Type B pancreatic cell (in vitro differentiated cells): Measurements from ENCODE around the gene COLQ. TPM values are rescaled to one million over a fixed set of nuclear protein-coding genes. Genes with fewer than 3 reads are reported as not detected.
"Not testable (repeated sequence)": the region's sequence is repeated elsewhere in the genome, so short reads cannot be mapped to it uniquely, and the experiment has no call there.

Experiments used
- DNase-seq: peaks from one replicate; pipeline ENCODE4 v3.0.0; 2021; ENCODE audit warnings: mixed read lengths; ENCODE audit not compliant: unreplicated experiment; ENCODE audit errors: extremely low spot score
- H3K27ac Mint-ChIP-seq: 2 replicates; pipeline ENCODE4 v1.8.0; 2021; ENCODE audit warnings: mild to moderate bottlenecking, mixed read lengths
- H3K27me3 Mint-ChIP-seq: 2 replicates; pipeline ENCODE4 v1.8.0; 2021; ENCODE audit warnings: mixed read lengths
- H3K36me3 Mint-ChIP-seq: 2 replicates; pipeline ENCODE4 v1.8.0; 2021; ENCODE audit warnings: mixed read lengths
- H3K4me1 Mint-ChIP-seq: one replicate; pipeline ENCODE4 v1.8.0; 2021; ENCODE audit warnings: mixed read lengths; ENCODE audit not compliant: unreplicated experiment
- H3K4me3 Mint-ChIP-seq: 2 replicates; pipeline ENCODE4 v1.8.0; 2021; ENCODE audit warnings: mild to moderate bottlenecking, mixed read lengths
- H3K9me3 Mint-ChIP-seq: 2 replicates; pipeline ENCODE4 v1.8.0; 2021; ENCODE audit warnings: mixed read lengths
- CTCF ChIP-seq: fragments of 200-600 bp; sonication (generic); conservative IDR thresholded peaks from 2 replicates; pipeline ENCODE4 v1.5.0; 2021; ENCODE audit warnings: antibody characterized with exemption, mild to moderate bottlenecking
- total RNA-seq: library from RNA; stranded (reverse); gene quantifications from 2 replicates; pipeline ENCODE4 v1.2.1, GENCODE V29; 2021; ENCODE audit warnings: low replicate concordance

Gene COLQ
- total RNA-seq, 1 donor from 2014 or later: 4.1 TPM

- peaks cover 6% of the 10 kb centered on the region for H3K36me3 Mint-ChIP-seq
- no peaks in the 10 kb centered on the region for H3K9me3 Mint-ChIP-seq
- DNase-seq: no peak
- peaks cover 14% of the 10 kb centered on the region for H3K4me1 Mint-ChIP-seq
- H3K4me3 Mint-ChIP-seq: no peak overlapping the region
- H3K27me3 Mint-ChIP-seq: no peaks in the 10 kb centered on the region
- TF ChIP-seq CTCF: no peak
- no peak overlapping the region for H3K27ac Mint-ChIP-seq
Observed at GRCh38 chr3:15491143-15491542, 30.4 kb downstream of the COLQ start.

GRCh38 chr3:15490158-15490557, 31.3 kb downstream of the COLQ start:
- Mint-ChIP-seq H3K4me1 (peaks cover 4% of the 10 kb centered on the region), H3K27ac (no peak overlapping the region), H3K27me3 (no peaks in the 10 kb centered on the region), H3K36me3 (peaks cover 6% of the 10 kb centered on the region), H3K9me3 (no peaks in the 10 kb centered on the region), H3K4me3 (no peak overlapping the region)
- TF ChIP-seq CTCF: no peak
- no peak for DNase-seq

GRCh38 chr3:15488002-15488401, 33.5 kb downstream of the COLQ start:
- Mint-ChIP-seq H3K9me3 (no peaks in the 10 kb centered on the region), H3K27me3 (no peaks in the 10 kb centered on the region), H3K4me1 (no peaks in the 10 kb centered on the region), H3K36me3 (peaks cover 6% of the 10 kb centered on the region), H3K4me3 (no peak overlapping the region), H3K27ac (no peak overlapping the region)
- no peak for TF ChIP-seq CTCF
- no peak for DNase-seq

- no peak for DNase-seq
Observed at GRCh38 chr3:15486979-15487378, 34.5 kb downstream of the COLQ start.

GRCh38 chr3:15486020-15486419, 35.5 kb downstream of the COLQ start:
- Mint-ChIP-seq H3K36me3 (peaks cover 6% of the 10 kb centered on the region), H3K27me3 (no peaks in the 10 kb centered on the region), H3K4me1 (no peaks in the 10 kb centered on the region), H3K4me3 (no peak overlapping the region), H3K9me3 (no peaks in the 10 kb centered on the region), H3K27ac (no peak overlapping the region)
- DNase-seq: no peak
- no peak for TF ChIP-seq CTCF

More at GRCh38 chr3:15486979-15487378, 34.5 kb downstream of the COLQ start:
- Mint-ChIP-seq H3K36me3 (peaks cover 6% of the 10 kb centered on the region), H3K27ac (no peak overlapping the region), H3K27me3 (no peaks in the 10 kb centered on the region), H3K4me1 (no peaks in the 10 kb centered on the region), H3K4me3 (no peak overlapping the region), H3K9me3 (no peaks in the 10 kb centered on the region)
- TF ChIP-seq CTCF: no peak

- H3K4me3 Mint-ChIP-seq, H3K27ac Mint-ChIP-seq, H3K27me3 Mint-ChIP-seq, DNase-seq, H3K36me3 Mint-ChIP-seq, H3K9me3 Mint-ChIP-seq, H3K4me1 Mint-ChIP-seq: not testable (repeated sequence)
Observed at GRCh38 chr3:15484551-15484950, 37.0 kb downstream of the COLQ start.
